SKM-1 (cell line): Measurements from ENCODE around the gene CDC20B.
"Not testable (repeated sequence)": the region's sequence is repeated elsewhere in the genome, so short reads cannot be mapped to it uniquely, and the experiment has no call there.

Source experiments
- DNase-seq: peaks from one replicate; lab custom pipeline; 2025; ENCODE audit not compliant: unreplicated experiment; lab: John Stamatoyannopoulos, UW

The CDC20B gene

DNA sequence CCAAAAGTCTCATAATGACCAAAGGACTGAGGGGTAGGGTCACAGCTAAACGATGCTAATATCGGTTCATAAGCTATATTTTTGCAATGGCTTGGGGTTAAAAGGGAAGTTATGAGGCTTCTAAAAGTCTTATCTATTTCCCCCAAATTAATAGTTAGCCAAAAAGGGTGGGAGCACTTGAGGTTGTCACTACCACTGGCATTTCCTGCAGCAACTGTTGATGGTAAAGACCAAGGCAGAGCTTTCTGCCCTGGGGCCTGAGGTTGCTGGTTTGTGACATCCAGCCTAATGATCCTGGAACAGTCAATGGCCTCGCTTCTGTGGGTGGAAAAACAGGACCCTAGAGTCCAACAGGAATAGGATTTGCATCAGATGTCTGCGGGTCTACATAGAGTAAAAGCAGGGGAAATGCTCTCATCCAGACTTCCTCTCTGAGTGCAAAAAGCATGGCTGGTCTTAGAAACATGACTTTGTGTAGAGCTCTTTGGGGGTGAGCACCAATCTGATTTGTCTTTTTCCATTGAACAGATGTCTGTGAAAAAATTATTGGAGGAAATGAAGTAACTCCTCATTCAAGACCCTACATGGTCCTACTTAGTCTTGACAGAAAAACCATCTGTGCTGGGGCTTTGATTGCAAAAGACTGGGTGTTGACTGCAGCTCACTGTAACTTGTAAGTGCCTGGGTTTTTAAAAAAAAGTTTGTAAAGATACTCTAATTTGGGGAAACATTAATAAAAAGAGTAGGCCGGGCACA, 67.9 kb downstream of the CDC20B start:
- no peak for DNase-seq

DNA sequence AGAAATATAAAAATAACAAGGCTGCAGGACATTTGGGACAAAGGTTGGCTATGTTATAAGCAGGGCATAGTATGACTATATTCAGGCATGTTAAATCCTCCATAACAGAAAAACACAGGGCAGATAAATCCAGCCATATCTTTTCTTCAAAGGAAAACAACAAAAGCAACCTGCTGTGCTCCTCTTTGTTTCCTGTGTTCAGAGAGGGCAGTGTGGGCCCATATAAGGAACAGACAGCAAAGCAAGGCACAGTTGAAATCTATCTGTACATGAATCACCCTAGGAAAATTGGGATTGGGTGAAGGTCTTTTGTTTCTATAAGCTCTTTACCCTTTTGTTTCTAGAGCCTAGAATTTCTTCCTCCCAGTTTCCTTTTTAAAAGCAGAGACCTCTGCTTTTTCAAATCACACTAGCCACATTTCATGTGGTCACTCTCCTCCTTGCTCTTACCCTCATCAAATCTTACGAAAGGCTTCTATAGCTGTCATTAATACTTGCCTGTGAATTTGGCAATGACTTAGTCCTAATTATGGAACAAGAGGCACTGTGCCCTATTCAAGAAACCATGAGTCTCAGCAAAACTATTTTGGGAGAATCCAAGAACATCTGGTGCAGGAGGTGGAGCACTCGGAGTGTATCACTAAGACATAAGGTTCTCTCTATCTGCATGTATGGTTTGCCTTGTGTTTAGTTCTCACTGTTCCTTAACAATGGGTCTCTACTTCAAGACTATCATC, 68.8 kb downstream of the CDC20B start:
- no peak for DNase-seq

DNA sequence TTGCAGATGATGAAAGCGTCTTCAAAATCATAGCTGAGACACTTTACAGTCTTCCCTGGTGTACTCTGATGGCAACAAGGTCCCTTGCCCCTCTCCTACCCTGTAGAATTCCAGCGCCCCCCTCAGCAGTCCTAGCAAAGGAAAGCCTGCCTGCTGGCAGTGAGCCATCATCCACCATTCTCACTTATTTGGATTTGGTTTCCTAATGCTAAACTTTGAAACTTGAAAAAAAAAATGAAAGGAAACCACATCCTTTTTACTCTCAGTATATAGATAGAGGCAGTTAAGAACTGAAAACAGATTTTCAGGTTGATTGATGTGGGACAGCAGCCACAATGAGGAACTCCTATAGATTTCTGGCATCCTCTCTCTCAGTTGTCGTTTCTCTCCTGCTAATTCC, 70.6 kb downstream of the CDC20B start, which contains the start of gene GZMA:
Gene GZMA (plus strand): TSS at position 299 of the 400 bp plus-strand sequence. CDS start 37 bp downstream, at position 336.
- no peak for DNase-seq

DNA sequence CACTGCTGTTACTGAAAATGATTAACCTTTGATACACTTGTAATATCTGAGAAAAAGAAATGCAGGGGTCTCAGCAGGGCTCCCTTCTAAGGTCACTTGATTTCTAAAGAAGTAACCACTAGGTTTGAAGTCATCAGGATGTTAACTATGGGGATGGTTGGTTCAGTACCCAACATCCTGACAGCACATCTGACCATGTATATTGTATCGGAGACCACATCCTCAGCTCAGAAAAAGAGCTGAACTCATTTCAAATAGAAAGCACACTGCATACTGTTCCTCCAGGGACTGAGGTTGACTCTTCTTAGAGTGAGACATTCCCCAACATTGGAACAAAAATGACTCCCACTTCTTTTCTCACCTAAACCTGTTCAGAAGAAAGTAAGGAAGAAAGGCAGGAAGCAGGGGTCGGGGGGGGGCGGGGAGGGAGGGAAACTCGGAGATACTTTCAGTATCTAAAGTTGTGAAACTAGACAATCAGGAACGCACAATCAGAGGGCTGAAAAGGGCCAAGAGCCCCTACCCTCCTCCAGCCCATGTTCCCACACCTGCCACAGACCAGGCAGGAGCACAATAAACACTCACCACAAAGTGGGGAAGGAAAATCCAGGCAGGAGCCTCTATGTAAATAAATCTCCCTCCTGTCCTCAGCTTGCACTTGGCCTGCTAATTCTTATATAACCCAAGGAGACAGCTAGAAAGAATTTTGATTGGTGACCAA, 71.3 kb downstream of the CDC20B start:
- no peak for DNase-seq

DNA sequence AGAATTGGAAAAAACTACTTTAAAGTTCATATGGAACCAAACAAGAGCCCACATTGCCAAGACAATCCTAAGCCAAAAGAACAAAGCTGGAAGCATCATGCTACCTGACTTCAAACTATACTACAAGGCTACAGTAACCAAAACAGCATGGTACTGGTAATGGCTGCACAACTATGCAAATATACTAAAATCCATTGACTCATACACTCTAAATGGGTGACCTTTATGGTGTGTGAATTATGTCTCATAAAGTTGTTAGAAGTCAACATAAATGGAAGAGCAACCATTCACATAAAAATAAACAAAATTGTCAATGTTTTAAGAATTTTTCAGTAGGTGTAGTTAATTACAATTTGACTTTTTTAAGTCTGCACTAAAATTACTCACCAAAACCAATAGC, 71.8 kb downstream of the CDC20B start:
- DNase-seq = not testable (repeated sequence)

DNA sequence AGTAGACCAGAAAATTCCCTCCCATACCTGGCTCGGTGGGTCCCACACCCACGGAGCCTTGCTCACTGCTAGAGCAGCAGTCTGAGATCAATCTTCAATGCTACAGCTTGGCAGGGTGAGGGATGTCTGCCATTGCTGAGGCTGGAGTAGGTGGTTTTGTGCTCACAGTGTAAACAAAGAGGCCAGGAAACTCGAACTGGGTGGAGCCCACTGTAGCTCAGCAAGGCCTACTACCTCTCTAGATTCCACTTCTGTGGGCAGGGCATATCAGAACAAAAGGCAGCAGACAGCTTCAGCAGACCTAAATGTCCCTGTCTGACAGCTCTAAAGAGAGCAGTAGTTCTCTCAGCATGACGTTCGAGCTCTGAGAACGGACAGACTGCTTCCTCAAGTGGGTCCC, 76.1 kb downstream of the CDC20B start:
- DNase-seq = no peak

DNA sequence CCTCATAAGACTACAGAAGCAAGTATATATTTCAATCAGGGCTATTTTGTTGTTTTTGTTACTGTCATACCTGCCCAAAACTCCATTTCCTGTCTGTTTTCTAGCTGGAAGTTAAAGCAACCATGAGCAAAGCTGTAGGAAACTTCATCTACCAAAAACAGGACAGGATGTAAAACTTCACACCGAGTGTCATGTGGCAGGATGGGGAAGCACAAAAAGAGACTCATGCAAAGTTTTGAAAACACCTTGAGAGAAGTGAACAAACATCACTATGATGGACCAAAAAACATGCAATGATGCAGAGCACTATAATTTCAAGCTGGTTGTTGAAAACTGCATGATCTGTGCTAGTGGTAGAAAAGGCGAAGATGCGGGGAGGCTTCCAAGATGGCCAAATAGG, 76.8 kb downstream of the CDC20B start:
- DNase-seq = no peak

DNA sequence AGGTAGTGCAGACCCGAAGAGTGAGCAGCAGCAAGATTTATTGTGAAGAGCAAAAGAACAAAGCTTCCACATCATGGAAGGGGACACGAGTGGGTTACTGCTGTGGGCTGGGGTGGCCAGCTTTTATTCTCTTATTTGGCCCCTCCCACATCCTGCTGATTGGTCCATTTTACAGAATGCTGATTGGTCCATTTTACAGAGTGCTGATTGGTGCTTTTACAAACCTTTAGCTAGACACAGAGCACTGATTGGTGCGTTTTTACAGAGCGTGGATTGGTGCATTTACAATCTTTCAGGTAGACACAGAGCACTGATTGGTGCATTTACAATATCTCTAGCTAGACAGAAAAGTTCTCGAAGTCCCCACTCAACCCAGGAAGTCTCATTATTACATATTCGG, 82.0 kb downstream of the CDC20B start:
- not testable (repeated sequence) for DNase-seq

DNA sequence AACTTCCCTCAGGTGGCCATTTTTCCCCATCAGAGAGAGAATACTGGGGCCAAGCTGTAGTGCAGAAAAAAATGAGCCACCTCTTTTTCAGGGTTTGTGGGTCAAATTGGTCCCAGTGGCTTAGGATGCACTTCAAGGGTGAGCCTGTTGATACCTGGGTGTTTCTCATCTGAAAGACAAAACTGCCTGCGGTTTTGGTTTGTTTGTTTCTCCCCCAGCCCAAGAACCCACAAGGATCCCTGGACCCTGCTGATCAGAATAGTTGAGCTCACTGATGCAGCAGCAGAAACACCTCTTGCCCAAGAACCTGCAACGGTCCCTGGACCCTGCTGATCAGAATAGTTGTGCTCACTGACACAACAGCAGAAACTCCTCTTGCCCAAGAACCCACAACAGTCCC, 83.7 kb downstream of the CDC20B start:
- not testable (repeated sequence) for DNase-seq

DNA sequence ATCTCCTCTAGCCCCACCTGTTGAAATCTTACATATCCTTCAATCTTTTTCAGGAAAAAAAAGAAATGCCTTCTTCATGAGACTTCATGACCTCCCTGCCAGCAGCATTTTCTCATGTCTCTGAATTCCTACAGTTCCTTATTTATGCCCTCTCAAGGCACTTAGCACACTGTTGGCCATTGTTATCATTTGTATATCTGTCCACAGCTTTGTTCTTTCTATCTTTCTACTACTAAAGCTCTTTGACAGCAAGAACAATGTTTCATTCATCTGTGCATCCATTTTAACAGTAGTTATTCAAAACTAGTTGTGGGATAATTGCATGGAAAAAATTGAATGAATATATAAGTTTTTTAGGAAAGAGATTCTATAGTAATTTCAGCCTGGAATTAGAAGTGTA, 91.4 kb downstream of the CDC20B start:
- DNase-seq = no peak

DNA sequence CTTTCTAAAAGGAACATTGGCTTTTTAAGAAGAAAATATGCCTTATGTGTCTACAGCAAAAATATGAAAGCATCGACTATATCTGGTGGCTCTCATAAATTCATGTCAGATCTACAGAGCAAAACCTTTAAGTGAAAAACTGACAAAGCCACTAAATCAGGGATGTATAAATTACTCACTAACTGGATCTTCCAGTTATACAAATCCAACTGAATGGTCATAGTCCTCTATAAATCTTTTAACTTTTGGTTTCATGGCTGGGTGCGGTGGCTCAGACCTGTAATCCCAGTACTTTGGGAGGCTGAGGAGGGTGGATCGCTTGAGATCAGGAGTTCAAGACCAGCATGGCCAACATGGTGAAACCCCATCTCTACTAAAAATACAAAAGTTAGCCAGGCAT, 99.8 kb downstream of the CDC20B start:
- no peak for DNase-seq

DNA sequence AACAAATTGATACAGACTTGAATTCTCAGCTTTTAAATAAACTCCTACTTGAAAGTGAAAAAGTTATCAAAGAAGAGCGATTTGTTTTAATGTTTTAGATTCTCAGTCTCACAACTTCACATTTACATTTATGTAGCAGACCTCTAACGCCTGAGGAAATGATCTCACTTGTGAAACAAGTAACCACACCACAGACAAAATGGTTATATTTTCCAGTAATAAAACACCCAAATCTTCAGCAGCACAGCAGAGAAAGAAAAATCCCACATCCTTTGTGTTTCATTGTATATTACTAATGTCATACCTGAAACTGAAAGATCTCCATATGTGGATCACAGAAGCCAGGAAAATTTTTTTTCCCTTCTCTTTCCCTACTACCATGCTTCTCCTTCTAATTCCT, 100.3 kb downstream of the CDC20B start:
- DNase-seq = no peak

DNA sequence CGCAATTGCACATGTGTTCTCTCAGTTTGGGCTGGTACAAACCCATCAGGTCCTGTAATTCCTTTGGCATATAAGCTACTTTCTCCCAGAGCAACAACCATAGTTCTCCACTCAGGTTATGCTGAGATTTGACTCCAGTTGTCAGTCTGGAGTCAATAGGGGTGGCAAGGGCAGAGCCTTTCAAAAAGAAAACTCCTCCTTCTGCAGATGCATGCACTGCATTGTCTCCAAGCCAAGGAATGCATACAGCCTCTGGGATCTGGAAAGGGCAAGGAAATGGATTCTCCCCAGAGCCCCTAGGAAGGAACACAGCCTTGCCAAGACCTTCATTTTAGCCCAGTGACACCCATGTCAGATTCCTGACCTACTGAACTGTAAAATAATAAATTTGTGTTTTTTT, 101.6 kb downstream of the CDC20B start:
- DNase-seq = no peak

DNA sequence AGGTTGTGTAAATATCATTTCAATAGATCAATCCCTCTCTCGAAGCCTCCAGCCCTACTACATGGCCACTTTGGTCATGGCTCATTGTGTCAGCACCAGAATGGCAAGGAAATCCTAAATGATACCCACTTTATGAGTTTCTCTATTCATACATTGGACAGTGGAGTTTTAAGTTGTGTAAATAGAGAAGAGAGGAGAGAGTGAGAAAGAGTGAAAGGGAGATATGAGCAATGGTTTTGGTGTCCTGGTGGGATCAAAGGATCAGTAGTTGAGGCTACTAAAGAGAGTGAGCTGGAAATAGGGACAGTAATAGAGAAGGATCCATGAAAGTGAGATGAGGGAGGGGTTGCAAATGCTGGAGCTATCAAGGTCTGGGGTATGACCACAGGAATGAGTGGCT, 102.0 kb downstream of the CDC20B start:
- no peak for DNase-seq

DNA sequence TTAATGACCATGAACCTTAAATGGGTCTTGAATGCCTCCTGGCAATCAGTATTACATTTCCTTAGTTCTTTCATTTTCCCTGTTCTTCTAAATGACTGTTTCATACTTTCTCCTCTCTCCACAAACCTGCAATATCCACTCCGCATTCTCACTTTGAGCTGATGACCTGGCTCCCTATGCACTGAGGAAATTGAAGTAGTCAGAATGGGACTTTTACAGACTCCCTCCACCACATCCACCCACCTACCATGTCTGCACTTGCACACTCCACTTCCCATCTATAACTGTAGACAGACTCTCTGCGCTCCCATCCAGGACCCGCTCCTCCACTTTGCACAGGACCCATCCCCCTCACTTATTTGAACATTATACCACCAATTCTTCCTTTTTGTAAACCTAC, 106.7 kb downstream of the CDC20B start:
- no peak for DNase-seq

DNA sequence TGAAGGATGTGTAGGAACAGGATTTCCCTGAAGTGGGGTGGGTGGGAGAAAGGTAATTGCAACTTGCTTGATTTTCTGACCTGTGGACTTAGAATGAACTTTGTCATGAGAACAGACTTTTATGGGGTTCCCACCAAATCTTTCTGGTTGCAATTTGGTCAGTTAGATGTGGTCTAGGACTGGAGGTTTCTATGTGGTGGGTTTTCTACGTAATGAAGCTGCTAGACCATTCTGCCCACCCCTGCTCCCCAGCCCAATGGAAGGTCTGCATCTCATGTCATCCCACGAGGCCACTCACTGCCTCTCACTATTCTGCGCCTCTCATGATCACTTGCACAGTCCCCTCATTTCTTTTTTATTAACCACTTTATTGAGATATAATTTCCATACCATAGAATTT, 108.5 kb downstream of the CDC20B start:
- no peak for DNase-seq

DNA sequence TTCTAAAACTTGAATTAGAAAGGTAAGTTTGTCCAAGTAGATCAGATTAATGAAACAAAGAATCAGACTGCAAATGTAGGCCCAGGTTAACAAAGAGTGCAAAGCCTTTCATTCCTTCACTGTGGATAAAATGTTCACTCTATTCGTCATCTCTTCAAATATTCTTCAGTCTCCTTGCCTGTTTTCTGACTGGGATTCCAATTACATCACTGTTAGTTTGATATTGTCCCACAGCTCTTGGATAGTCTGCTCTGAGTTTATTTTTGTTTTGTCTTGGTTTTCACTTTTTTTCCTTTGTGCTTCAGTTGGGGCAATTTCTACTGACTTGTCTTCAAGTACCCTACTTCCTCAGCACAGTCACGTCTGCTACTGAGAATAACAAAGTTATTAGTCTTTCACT, 109.1 kb downstream of the CDC20B start:
- no peak for DNase-seq

DNA sequence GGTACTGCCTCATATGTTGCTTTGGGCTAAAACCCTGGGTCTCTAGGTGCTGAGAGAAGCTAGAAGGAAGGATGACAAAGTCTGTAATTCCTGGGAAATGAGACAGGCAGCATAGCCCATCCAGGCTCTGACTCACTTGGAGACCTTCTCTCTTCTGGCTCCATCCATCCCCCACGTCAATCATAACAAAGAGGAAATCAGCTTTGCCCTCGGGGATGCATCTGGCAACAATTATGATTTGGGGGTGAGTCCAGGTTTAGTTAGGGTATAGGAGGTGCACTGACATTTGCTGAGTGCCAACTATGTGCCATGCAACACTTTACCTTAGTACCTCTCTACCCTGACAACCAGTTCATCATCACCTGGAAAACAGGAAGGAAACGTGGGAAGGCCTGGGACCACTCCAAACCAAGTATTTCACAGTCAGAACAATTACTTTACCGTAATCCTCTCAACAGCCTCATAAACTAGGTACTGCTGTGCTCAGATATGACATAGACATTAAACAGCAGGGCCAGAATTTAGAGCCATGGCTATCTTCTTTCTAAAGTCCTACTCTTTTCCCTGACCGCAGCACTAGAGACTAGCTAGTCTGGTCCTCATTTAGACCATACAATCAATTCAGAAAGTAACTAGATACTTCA, 109.6 kb downstream of the CDC20B start:
- no peak for DNase-seq
